Stimulated activated CD8-positive, alpha-beta memory T cell treated with anti-CD3 and anti-CD28 coated beads, Interleukin-15, amount 100 ng/mL, for 24 hours (primary cell): ENCODE results near the gene SLC11A1.

Experiments
- DNase-seq: peaks from one replicate; pipeline ENCODE4 v3.0.0-alpha.2; 2020; ENCODE audit warnings: low read depth

Gene SLC11A1

GRCh38 chr2:218405746-218406208 is 23.7 kb downstream of the SLC11A1 start:
- no peak for DNase-seq

- DNase-seq, result peak; percentile 92
These were observed 24.3 kb downstream of the SLC11A1 start for GRCh38 chr2:218406209-218406948.

GRCh38 chr2:218406949-218407618 is 25.0 kb downstream of the SLC11A1 start:
- no peak for DNase-seq

GRCh38 chr2:218407717-218408116 is 25.6 kb downstream of the SLC11A1 start:
- no peak for DNase-seq

- no peak for DNase-seq
These were observed 36.2 kb downstream of the SLC11A1 start for GRCh38 chr2:218418321-218418716.

- no peak for DNase-seq
These were observed 36.8 kb downstream of the SLC11A1 start, which contains the start of gene VIL1 for GRCh38 chr2:218418717-218419458. VIL1 (plus strand) TSS chr2:218419123; CDS start chr2:218423779, 4,656 bp downstream.

- DNase-seq, result no peak
These were observed 37.6 kb downstream of the SLC11A1 start for GRCh38 chr2:218419630-218420216.

GRCh38 chr2:218421027-218421426 is 39.0 kb downstream of the SLC11A1 start:
- no peak for DNase-seq

- no peak for DNase-seq
These were observed 40.5 kb downstream of the SLC11A1 start for GRCh38 chr2:218422403-218423086.

- DNase-seq, result no peak
These were observed 41.5 kb downstream of the SLC11A1 start for GRCh38 chr2:218423584-218423983.

- DNase-seq, result no peak
These were observed 43.5 kb downstream of the SLC11A1 start for GRCh38 chr2:218425531-218425930.

- no peak for DNase-seq
These were observed 45.7 kb downstream of the SLC11A1 start for GRCh38 chr2:218427741-218428140.

GRCh38 chr2:218428846-218429558 is 46.9 kb downstream of the SLC11A1 start:
- DNase-seq, result no peak

GRCh38 chr2:218429911-218430692 is 48.0 kb downstream of the SLC11A1 start:
- DNase-seq, result no peak

- DNase-seq, result no peak
These were observed 48.6 kb downstream of the SLC11A1 start for GRCh38 chr2:218430721-218431120.

- DNase-seq, result no peak
These were observed 49.8 kb downstream of the SLC11A1 start for GRCh38 chr2:218431878-218432277.

GRCh38 chr2:218432676-218433365 is 50.7 kb downstream of the SLC11A1 start:
- DNase-seq, result no peak

GRCh38 chr2:218434456-218434855 is 52.4 kb downstream of the SLC11A1 start:
- no peak for DNase-seq
